ENCODE results near the gene WWOX.

The WWOX gene

DNA sequence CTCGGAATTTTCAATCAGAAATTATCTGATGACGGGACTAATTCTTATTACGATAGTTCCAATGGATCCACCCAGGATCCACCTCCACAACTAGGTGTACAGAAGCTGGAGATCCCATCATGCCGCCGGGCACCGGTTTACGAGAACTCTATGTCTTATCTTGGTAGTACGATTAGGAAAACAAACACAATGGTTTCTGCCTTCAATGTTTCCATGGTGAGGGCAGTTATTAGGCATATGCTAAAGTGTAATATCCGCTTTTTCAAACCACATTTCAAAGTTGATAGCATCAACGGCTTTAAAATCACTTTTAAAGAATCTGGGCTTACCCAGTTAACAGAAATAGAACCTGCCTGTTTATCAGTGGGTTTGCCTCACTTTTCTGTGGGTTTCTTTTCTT, 795.4 kb downstream of the WWOX start:
- FAIRE-seq (no peak), DNase-seq (ENCODE audit: insufficient read length, low spot score) (no peak)
- no peak for TF ChIP-seq POLR2A (IDR thresholded peaks at IDR 0.05; ENCODE audit: low read depth, low read length)
- TF ChIP-seq POU2F2 (IDR thresholded peaks at IDR 0.05; ENCODE audit: low read depth, low read length): no peak
- no peak for TF ChIP-seq POLR2AphosphoS5 (IDR thresholded peaks at IDR 0.05; ENCODE audit: low read depth, low read length)
- no peak for TF ChIP-seq SPI1 (IDR thresholded peaks at IDR 0.05; ENCODE audit: low read depth, low read length)
- TF ChIP-seq TAF1 (IDR thresholded peaks at IDR 0.05; ENCODE audit: low read depth, low read length): no peak
- no peak for TF ChIP-seq PAX5 (IDR thresholded peaks at IDR 0.05; ENCODE audit: insufficient read depth, low read length, severe bottlenecking)

- no peak for TF ChIP-seq POU2F2 (IDR thresholded peaks at IDR 0.05; ENCODE audit: low read depth, low read length)
- no peak for TF ChIP-seq SPI1 (IDR thresholded peaks at IDR 0.05; ENCODE audit: low read depth, low read length)
- no peak for TF ChIP-seq PAX5 (IDR thresholded peaks at IDR 0.05; ENCODE audit: insufficient read depth, low read length, severe bottlenecking)
- no peak for TF ChIP-seq POLR2AphosphoS5 (IDR thresholded peaks at IDR 0.05; ENCODE audit: low read depth, low read length)
- no peak for TF ChIP-seq TAF1 (IDR thresholded peaks at IDR 0.05; ENCODE audit: low read depth, low read length)
- TF ChIP-seq POLR2A (IDR thresholded peaks at IDR 0.05; ENCODE audit: low read depth, low read length): no peak
- FAIRE-seq (no peak), DNase-seq (ENCODE audit: insufficient read length, low spot score) (no peak)
Observed at GRCh38 chr16:78895681-78896080, 796.2 kb downstream of the WWOX start.

DNA sequence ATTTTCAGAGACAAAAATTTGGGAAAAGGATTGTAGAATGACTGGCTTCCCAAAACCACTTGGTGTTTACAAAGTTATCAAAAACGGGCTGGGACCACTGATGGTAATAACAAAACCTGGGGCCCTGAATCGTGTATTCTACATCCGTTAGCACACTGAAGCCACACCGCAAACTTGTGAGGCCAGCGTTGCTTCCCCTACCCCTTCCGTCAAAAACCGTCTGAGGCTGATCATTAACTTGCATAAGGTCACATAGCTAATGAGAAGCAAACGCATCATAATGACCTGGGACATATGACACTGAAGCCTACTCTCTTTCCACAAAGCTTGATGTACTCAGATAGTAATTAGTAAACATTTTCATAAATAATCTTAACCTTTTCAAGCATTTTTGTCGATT, 796.8 kb downstream of the WWOX start:
- DNase-seq (ENCODE audit: insufficient read length, low spot score) (no peak), FAIRE-seq (no peak)
- TF ChIP-seq PAX5 (IDR thresholded peaks at IDR 0.05; ENCODE audit: insufficient read depth, low read length, severe bottlenecking) (no peak), POLR2AphosphoS5 (IDR thresholded peaks at IDR 0.05; ENCODE audit: low read depth, low read length) (no peak), POLR2A (IDR thresholded peaks at IDR 0.05; ENCODE audit: low read depth, low read length) (no peak), SPI1 (IDR thresholded peaks at IDR 0.05; ENCODE audit: low read depth, low read length) (no peak), POU2F2 (IDR thresholded peaks at IDR 0.05; ENCODE audit: low read depth, low read length) (no peak), TAF1 (IDR thresholded peaks at IDR 0.05; ENCODE audit: low read depth, low read length) (no peak)

DNA sequence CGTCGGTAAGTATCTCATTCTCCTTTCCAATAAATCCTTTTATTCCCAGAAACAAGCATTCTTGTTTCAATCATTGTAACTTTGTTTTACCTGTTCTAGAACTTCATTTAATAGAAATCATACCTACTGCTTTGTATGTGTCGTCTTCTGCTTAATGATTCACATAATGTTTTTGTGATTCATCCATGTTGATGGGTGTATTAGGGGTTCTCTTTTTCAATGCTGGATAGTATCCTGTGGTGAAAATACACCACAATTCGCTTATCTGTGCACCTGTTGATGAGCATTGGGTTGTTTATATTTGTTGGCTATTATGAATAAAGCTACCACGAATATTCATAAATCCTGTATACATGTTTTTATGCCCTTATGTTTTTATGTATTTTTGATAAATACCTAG, 797.8 kb downstream of the WWOX start:
- TF ChIP-seq POU2F2 (IDR thresholded peaks at IDR 0.05; ENCODE audit: low read depth, low read length) (no peak), SPI1 (IDR thresholded peaks at IDR 0.05; ENCODE audit: low read depth, low read length) (no peak), PAX5 (IDR thresholded peaks at IDR 0.05; ENCODE audit: insufficient read depth, low read length, severe bottlenecking) (no peak), POLR2AphosphoS5 (IDR thresholded peaks at IDR 0.05; ENCODE audit: low read depth, low read length) (no peak), POLR2A (IDR thresholded peaks at IDR 0.05; ENCODE audit: low read depth, low read length) (no peak), TAF1 (IDR thresholded peaks at IDR 0.05; ENCODE audit: low read depth, low read length) (no peak)
- FAIRE-seq: no peak
- DNase-seq (ENCODE audit: insufficient read length, low spot score): no peak

DNA sequence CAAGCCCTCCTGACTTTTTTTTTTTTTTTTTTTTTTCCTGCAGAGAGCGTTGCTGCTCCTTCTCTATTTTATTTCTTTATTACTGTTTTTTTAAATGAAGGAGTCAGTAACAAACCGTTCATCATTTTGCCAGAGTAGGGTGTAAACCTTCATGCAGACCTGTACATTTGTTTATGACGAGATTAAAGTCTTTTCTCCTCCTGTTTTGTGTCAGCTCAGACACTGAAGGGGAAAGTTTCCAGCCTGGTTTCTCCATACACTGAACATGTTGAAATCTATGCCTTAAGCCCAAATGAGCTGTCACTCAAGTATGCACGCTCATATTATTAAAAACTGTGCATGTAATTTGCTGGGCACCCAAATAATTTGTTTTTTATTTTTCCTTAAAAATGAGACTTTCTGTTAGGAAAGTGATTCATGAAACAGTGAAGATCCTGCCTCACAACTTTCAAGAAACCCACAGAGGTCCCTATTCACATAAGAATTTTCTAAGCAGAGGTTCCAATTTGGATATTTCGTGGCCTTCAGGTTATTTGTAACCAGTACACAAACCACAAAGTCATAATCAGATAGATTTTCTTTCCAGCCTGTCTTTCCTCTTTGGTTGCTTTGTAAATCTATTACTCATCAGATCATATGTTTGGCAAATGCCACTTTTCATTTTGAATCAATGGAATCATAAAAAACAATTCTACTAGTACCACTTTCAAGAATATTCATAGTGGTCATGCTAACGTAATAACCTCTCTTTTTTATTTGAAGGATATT, 800.8 kb downstream of the WWOX start:
- FAIRE-seq (no peak), DNase-seq (ENCODE audit: insufficient read length, low spot score) (no peak)
- TF ChIP-seq TAF1 (IDR thresholded peaks at IDR 0.05; ENCODE audit: low read depth, low read length): no peak
- no peak for TF ChIP-seq POU2F2 (IDR thresholded peaks at IDR 0.05; ENCODE audit: low read depth, low read length)
- TF ChIP-seq POLR2A (IDR thresholded peaks at IDR 0.05; ENCODE audit: low read depth, low read length): no peak
- TF ChIP-seq POLR2AphosphoS5 (IDR thresholded peaks at IDR 0.05; ENCODE audit: low read depth, low read length): no peak

DNA sequence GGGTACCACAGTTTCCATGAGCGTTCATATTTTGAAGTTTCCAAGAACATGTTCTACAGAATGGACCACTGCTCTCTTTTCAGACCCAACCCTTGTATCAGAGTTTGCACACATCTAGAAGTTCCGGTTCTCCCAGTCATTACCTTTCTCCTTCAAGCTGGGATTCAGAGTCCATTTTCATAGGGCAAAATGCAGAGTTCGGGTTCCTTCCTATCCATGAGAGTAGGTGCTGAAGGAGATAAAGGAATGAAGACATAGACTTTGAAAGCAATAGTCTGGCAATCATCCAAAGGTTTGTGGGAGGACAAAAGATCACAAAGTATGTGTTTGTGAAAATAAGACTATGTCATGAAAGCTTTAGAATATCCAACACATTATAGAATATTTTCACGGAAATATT, 801.5 kb downstream of the WWOX start:
- DNase-seq (ENCODE audit: insufficient read length, low spot score): no peak
- TF ChIP-seq POU2F2 (IDR thresholded peaks at IDR 0.05; ENCODE audit: low read depth, low read length) (no peak), SPI1 (IDR thresholded peaks at IDR 0.05; ENCODE audit: low read depth, low read length) (no peak), POLR2A (IDR thresholded peaks at IDR 0.05; ENCODE audit: low read depth, low read length) (no peak), TAF1 (IDR thresholded peaks at IDR 0.05; ENCODE audit: low read depth, low read length) (no peak), PAX5 (IDR thresholded peaks at IDR 0.05; ENCODE audit: insufficient read depth, low read length, severe bottlenecking) (no peak), POLR2AphosphoS5 (IDR thresholded peaks at IDR 0.05; ENCODE audit: low read depth, low read length) (no peak)
- no peak for FAIRE-seq

DNA sequence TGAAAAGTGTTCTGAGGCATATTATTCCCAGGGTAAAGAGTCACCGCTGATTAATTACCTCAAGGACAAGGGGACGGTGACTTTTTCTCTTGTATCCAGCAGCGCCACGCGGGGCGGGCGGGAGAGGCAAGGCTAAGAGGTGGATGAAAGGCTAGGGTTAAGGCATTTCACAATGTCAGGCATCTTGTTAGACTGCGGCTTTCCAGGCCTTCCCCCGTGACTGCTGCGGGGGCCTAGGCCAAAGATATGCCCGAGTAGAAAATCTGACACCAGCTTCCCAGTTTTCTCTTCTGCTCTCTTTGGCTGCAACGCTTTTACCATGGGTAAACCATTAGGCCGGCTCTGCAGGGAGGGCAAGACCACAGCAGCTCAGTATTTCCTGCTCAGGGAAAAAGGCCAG, 802.9 kb downstream of the WWOX start:
- DNase-seq (ENCODE audit: insufficient read length, low spot score) (no peak), FAIRE-seq (no peak)
- TF ChIP-seq TAF1 (IDR thresholded peaks at IDR 0.05; ENCODE audit: low read depth, low read length) (no peak), PAX5 (IDR thresholded peaks at IDR 0.05; ENCODE audit: insufficient read depth, low read length, severe bottlenecking) (no peak)

DNA sequence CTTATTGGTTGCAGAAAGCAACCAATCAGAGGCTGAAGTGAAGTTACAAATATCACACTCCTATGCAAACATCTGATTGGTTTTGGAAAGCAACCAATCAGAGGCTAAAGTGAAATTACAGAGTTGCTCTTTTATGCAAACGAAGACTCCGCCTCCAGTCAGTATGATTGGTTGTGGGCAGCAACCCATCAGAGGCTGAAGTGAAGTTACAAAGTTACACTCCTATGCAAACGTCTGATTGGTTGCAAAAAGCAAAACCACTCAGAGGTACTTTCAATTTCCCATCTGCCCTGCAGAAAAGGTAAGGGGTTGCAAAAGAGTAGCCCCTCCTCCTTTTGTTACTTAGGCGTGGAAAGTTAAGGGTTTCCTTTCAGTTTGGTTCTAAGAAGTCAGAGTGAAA, 803.8 kb downstream of the WWOX start:
- no peak for TF ChIP-seq PAX5 (IDR thresholded peaks at IDR 0.05; ENCODE audit: insufficient read depth, low read length, severe bottlenecking)
- no peak for TF ChIP-seq POLR2AphosphoS5 (IDR thresholded peaks at IDR 0.05; ENCODE audit: low read depth, low read length)
- no peak for TF ChIP-seq TAF1 (IDR thresholded peaks at IDR 0.05; ENCODE audit: low read depth, low read length)
- no peak for TF ChIP-seq SPI1 (IDR thresholded peaks at IDR 0.05; ENCODE audit: low read depth, low read length)
- no peak for TF ChIP-seq POU2F2 (IDR thresholded peaks at IDR 0.05; ENCODE audit: low read depth, low read length)
- TF ChIP-seq POLR2A (IDR thresholded peaks at IDR 0.05; ENCODE audit: low read depth, low read length): no peak
- FAIRE-seq (no peak), DNase-seq (ENCODE audit: insufficient read length, low spot score) (no peak)

DNA sequence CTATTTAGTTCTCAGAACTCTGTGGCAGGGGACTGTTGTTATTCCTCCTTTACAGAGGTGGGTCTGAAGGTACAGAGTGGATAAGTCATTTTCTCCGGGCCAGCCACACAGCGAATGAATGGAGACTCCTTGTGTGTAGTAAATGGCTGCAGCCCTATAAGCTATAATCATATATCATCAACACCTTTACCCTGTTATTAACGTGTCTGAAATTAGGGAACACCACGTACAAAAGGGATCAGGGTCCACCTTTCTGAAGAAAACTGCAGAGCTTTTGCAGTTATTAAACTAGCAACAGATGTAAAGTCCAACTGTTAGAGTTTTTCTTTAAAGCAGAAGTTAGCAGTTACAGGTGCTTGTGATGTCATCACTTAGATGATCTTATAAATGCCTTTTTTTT, 804.4 kb downstream of the WWOX start:
- DNase-seq (ENCODE audit: insufficient read length, low spot score): no peak
- TF ChIP-seq PAX5 (IDR thresholded peaks at IDR 0.05; ENCODE audit: insufficient read depth, low read length, severe bottlenecking) (no peak), POLR2AphosphoS5 (IDR thresholded peaks at IDR 0.05; ENCODE audit: low read depth, low read length) (no peak), TAF1 (IDR thresholded peaks at IDR 0.05; ENCODE audit: low read depth, low read length) (no peak), SPI1 (IDR thresholded peaks at IDR 0.05; ENCODE audit: low read depth, low read length) (no peak), POLR2A (IDR thresholded peaks at IDR 0.05; ENCODE audit: low read depth, low read length) (no peak), POU2F2 (IDR thresholded peaks at IDR 0.05; ENCODE audit: low read depth, low read length) (no peak)
- no peak for FAIRE-seq

GRCh38 chr16:78906135-78906534, 806.7 kb downstream of the WWOX start:
- DNase-seq (ENCODE audit: insufficient read length, low spot score): no peak
- no peak for FAIRE-seq

More at GRCh38 chr16:78906135-78906534, 806.7 kb downstream of the WWOX start:
- TF ChIP-seq POLR2AphosphoS5 (IDR thresholded peaks at IDR 0.05; ENCODE audit: low read depth, low read length) (no peak), SPI1 (IDR thresholded peaks at IDR 0.05; ENCODE audit: low read depth, low read length) (no peak)

All from GM12891 (cell line).